Calu3 (cell line): ENCODE data around the gene TAF1B. TPM values are rescaled to one million over a fixed set of nuclear protein-coding genes. Genes with fewer than 3 reads are reported as not detected.
A peak's percentile ranks its signal among the peaks of the same experiment; 100 is the strongest.
"Not testable (repeated sequence)": the region's sequence is repeated elsewhere in the genome, so short reads cannot be mapped to it uniquely, and the experiment has no call there.

Experiments
- BruUV-seq: library from RNA; stranded (reverse); fragments of 400-500 nt; replicated peaks from 2 replicates; lab custom pipeline; 2021; lab: Mats Ljungman, UMichigan
- CTCF ChIA-PET: fragments of 300-600 bp; sonication (Branson Sonifier 250); formaldehyde crosslinking; loops from one replicate; lab custom pipeline; 2022; ENCODE audit warnings: antibody characterized with exemption; lab: Charles Lee
- DNase-seq: peaks from one replicate; pipeline ENCODE4 v3.0.0; 2022
- H3K27ac Mint-ChIP-seq: one replicate; pipeline ENCODE4 v1.8.0; 2022; ENCODE audit warnings: mixed read lengths; ENCODE audit not compliant: unreplicated experiment
- H3K27me3 Mint-ChIP-seq: one replicate; pipeline ENCODE4 v1.8.0; 2022; ENCODE audit warnings: mixed read lengths; ENCODE audit not compliant: unreplicated experiment
- H3K36me3 Mint-ChIP-seq: one replicate; pipeline ENCODE4 v1.8.0; 2022; ENCODE audit warnings: mild to moderate bottlenecking, moderate library complexity, mixed read lengths; ENCODE audit not compliant: insufficient read depth, unreplicated experiment
- H3K4me1 Mint-ChIP-seq: one replicate; pipeline ENCODE4 v1.8.0; 2022; ENCODE audit warnings: mild to moderate bottlenecking, low read depth, mixed read lengths; ENCODE audit not compliant: unreplicated experiment
- H3K4me3 Mint-ChIP-seq: one replicate; pipeline ENCODE4 v1.8.0; 2022; ENCODE audit warnings: mild to moderate bottlenecking, low read depth, moderate library complexity, mixed read lengths; ENCODE audit not compliant: unreplicated experiment
- H3K9me3 Mint-ChIP-seq: one replicate; pipeline ENCODE4 v1.8.0; 2022; ENCODE audit warnings: low read depth, mixed read lengths; ENCODE audit not compliant: unreplicated experiment
- CTCF ChIP-seq: fragments of 200-600 bp; IDR thresholded peaks from one replicate; pipeline ENCODE4 v1.8.0; 2022; ENCODE audit warnings: antibody characterized with exemption; ENCODE audit not compliant: unreplicated experiment
- intact Hi-C: fragments of 100-400 bp; cut with micrococcal nuclease; formaldehyde crosslinking; loops from one replicate; pipeline ENCODE4 v1.10.0; 2022; ENCODE audit not compliant: unreplicated experiment
- total RNA-seq: library from RNA; stranded (reverse); gene quantifications from 2 replicates; pipeline ENCODE4 v1.2.3, GENCODE V29; 2022

TAF1B gene
- total RNA-seq, 1 experiment from 2014 or later = 23.0 TPM

- intact Hi-C loops = no loop called here
- BruUV-seq = no TSS peak
- no peaks in the 10 kb centered on the region for H3K27me3 Mint-ChIP-seq
- CTCF ChIA-PET = interaction anchor here (0.6 kb wide), 1 partner anchor 55 kb away, joined by 8 read pairs; no protein-coding TSS in a partner anchor
- no peak overlapping the region for H3K4me3 Mint-ChIP-seq
- no peak overlapping the region for H3K27ac Mint-ChIP-seq
- H3K36me3 Mint-ChIP-seq = peaks cover 49% of the 10 kb centered on the region
- TF ChIP-seq CTCF = no peak
- peaks cover 28% of the 10 kb centered on the region for H3K9me3 Mint-ChIP-seq
- DNase-seq = no peak
- no peaks in the 10 kb centered on the region for H3K4me1 Mint-ChIP-seq
Observed at GRCh38 chr2:9857814-9858729, 14.8 kb downstream of the TAF1B start.

GRCh38 chr2:9858730-9859068, 15.4 kb downstream of the TAF1B start:
- CTCF ChIA-PET = interaction anchor here (0.6 kb wide), 1 partner anchor 55 kb away, joined by 8 read pairs; no protein-coding TSS in a partner anchor
- no peak for DNase-seq
- no peaks in the 10 kb centered on the region for H3K27me3 Mint-ChIP-seq
- no peak overlapping the region for H3K27ac Mint-ChIP-seq
- no peaks in the 10 kb centered on the region for H3K4me1 Mint-ChIP-seq
- no peak overlapping the region for H3K4me3 Mint-ChIP-seq
- BruUV-seq = no TSS peak
- H3K9me3 Mint-ChIP-seq = peaks cover 30% of the 10 kb centered on the region
- intact Hi-C loops = no loop called here
- H3K36me3 Mint-ChIP-seq = peaks cover 44% of the 10 kb centered on the region
- no peak for TF ChIP-seq CTCF

- H3K4me1 Mint-ChIP-seq, CTCF ChIA-PET: not testable (repeated sequence)
- H3K27ac Mint-ChIP-seq = peak overlapping the region; percentile 10
Observed at GRCh38 chr2:9860922-9861580, 17.8 kb downstream of the TAF1B start.

GRCh38 chr2:9867881-9868280, 24.6 kb downstream of the TAF1B start:
- Mint-ChIP-seq H3K27ac (no peak overlapping the region), H3K4me1 (no peaks in the 10 kb centered on the region), H3K27me3 (no peaks in the 10 kb centered on the region), H3K9me3 (peaks cover 6% of the 10 kb centered on the region), H3K36me3 (no peaks in the 10 kb centered on the region), H3K4me3 (no peak overlapping the region)
- intact Hi-C loops = no loop called here
- no TSS peak for BruUV-seq
- CTCF ChIA-PET = no interaction called here
- DNase-seq = no peak
- TF ChIP-seq CTCF = no peak

More at GRCh38 chr2:9860922-9861580, 17.8 kb downstream of the TAF1B start:
- H3K4me3 Mint-ChIP-seq, intact Hi-C loops, DNase-seq, H3K27me3 Mint-ChIP-seq, BruUV-seq: not testable (repeated sequence)
- Mint-ChIP-seq H3K9me3 (peaks cover 33% of the 10 kb centered on the region), H3K36me3 (peaks cover 33% of the 10 kb centered on the region)
